Muscle of arm (tissue), 14 donors: ENCODE measurements around the gene ATRNL1. TPM values are rescaled to one million over a fixed set of nuclear protein-coding genes. Genes with fewer than 3 reads are reported as not detected.

ENCODE experiments used
- DNase-seq: peaks from one replicate; pipeline ENCODE4 v3.0.0-alpha.2; 2013
- long read RNA-seq, 11 donors: transcript quantifications; one replicate each; lab custom pipeline, GENCODE V29; 2026
- polyA plus RNA-seq, 12 donors: library from polyadenylated mRNA; unstranded; fragments of 120-200 nt; gene quantifications; one replicate each; pipeline ENCODE4 v1.2.1, GENCODE V29; 2013; ENCODE audit not compliant: insufficient read length in 12 of 12

ATRNL1 gene, protein sequence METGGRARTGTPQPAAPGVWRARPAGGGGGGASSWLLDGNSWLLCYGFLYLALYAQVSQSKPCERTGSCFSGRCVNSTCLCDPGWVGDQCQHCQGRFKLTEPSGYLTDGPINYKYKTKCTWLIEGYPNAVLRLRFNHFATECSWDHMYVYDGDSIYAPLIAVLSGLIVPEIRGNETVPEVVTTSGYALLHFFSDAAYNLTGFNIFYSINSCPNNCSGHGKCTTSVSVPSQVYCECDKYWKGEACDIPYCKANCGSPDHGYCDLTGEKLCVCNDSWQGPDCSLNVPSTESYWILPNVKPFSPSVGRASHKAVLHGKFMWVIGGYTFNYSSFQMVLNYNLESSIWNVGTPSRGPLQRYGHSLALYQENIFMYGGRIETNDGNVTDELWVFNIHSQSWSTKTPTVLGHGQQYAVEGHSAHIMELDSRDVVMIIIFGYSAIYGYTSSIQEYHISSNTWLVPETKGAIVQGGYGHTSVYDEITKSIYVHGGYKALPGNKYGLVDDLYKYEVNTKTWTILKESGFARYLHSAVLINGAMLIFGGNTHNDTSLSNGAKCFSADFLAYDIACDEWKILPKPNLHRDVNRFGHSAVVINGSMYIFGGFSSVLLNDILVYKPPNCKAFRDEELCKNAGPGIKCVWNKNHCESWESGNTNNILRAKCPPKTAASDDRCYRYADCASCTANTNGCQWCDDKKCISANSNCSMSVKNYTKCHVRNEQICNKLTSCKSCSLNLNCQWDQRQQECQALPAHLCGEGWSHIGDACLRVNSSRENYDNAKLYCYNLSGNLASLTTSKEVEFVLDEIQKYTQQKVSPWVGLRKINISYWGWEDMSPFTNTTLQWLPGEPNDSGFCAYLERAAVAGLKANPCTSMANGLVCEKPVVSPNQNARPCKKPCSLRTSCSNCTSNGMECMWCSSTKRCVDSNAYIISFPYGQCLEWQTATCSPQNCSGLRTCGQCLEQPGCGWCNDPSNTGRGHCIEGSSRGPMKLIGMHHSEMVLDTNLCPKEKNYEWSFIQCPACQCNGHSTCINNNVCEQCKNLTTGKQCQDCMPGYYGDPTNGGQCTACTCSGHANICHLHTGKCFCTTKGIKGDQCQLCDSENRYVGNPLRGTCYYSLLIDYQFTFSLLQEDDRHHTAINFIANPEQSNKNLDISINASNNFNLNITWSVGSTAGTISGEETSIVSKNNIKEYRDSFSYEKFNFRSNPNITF (N-terminal part only)
- polyA plus RNA-seq: 1 to 10 TPM in 7 of 12 donors, under 1 TPM in 3, not detected in 2; 0.73 to 4.1 (median 1.2) TPM
- long read RNA-seq, donor 1, full-length matches to known transcripts: 2 of 2 reads
- long read RNA-seq, donor 1, partial matches to known transcripts: 0 of 2 reads
- long read RNA-seq, donor 1, other reads (novel, unspliced or antisense): 0 of 2 reads
- long read RNA-seq, donor 2: 0 reads
- long read RNA-seq, donor 3: 0 reads
- long read RNA-seq, donor 4: 0 reads
- long read RNA-seq, donor 5: 0 reads
- long read RNA-seq, donor 6: 0 reads
- long read RNA-seq, donor 7: 0 reads
- long read RNA-seq, donor 8, partial matches to known transcripts: 0 of 1 reads
- long read RNA-seq, donor 8, other reads (novel, unspliced or antisense): 0 of 1 reads
- long read RNA-seq, donor 9: 0 reads
- long read RNA-seq, donor 10, partial matches to known transcripts: 0 of 1 reads
- long read RNA-seq, donor 10, other reads (novel, unspliced or antisense): 0 of 1 reads
- long read RNA-seq, donor 11: 0 reads

DNA sequence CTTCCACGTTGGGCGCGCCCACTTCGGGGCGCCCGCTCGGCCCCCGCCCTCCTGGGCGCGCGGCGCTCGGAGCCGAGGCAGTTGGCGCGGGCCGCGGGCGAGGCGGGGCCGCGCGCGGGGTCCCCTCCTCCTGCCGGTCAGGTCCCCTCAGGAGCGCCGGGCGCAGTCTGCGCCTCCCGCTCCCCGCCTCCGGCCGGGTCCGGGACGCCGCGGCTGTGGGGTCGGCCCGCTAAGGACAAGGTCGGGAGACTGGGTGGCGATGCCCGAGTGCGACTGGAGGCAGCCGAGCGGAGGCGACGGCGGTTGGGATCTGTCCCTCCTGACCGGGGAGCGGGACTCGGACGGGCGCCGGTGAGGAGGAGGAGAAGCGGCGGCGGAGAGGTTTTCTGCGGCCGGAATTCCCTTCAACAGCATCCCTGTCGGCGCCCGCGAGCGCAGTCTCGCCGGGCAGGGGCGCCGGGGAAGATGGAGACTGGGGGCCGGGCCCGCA is at the start of gene ATRNL1:
Gene ATRNL1, plus strand, starts transcription at position 80 of the 490 bp plus-strand sequence. Its CDS starts 386 bp downstream, at position 466.
- peak; percentile 28 for DNase-seq

DNA sequence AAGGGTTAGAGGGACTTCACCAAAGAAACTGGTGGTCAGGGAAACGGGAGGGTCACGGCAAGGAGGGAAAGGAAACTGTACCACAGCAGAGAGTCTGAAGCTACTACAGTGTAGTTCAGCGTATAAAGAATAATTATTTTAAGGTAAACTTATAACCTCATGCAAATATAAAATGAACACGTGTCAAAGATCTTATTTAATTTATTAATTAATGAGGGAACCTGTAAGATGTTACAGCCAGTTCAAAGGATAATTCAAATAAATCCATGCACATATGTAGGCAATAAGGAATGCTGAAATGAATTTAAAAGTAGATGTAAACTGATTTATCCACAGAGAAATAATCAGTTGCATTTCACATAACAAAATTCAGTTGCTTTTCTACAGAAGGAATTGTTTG is 49.4 kb upstream of the ATRNL1 start:
- no peak for DNase-seq

DNA sequence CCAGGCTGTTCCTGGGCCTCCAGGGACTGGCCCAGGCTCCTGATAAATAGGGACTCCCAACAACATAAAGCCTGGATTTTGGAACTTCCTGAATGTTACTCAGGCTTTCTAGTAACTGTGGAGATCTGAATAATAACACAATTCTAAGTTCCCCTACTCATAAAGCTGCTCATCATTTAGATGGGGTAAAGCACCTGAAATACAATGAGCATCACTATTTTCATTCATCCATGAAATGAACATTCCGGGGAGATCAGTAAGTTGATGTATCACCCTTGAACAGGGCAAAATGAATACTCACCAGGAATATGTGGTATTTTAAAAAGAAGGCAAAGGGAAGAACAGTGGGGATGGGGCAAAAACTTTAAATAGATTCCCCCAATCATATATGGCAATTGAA is 48.3 kb upstream of the ATRNL1 start:
- DNase-seq: no peak

DNA sequence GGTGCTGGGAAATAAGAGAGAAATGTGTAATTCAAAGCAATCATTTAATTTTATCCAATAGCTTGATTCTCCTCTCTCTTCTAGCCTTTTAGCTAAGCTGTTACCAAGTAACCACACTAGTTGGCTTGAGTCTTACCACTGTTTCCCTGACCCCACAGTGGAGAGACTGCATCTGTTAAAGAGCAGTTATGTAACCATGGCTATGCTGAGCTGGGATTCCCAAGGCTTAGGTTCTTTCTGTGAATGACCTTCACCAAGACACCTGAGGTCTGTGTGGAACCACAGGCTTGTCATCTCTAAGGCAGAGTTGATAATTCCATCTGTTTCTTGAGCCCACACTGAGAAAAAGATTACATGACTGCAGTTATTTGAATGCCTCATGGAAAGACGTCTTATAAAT is 47.7 kb upstream of the ATRNL1 start:
- no peak for DNase-seq

DNA sequence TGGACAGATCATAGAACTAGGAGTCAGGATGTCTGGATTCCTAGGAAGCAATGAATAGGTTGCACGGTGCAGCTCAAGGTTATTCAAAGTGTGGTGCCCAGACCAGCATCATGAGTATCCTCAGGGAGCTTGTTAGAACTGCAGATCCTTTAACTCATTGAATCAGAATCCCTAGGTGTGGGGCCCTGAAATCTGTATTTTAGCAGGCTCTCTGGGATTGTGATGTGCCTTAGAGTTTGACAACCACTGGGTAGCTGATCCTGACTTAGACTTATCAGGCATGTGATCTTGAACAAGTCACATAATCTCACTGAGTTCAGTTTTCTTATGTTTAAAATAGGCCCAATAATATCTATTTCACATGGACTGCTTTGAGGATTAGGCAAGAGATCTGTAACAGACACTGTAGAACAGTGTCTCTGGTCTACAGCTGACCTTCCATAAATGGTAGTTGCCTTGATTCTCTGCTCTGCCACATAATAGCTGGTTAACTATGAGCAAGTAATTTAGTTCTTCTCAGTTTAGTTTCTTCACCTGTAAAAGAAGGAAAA is 46.4 kb upstream of the ATRNL1 start:
- DNase-seq: no peak

DNA sequence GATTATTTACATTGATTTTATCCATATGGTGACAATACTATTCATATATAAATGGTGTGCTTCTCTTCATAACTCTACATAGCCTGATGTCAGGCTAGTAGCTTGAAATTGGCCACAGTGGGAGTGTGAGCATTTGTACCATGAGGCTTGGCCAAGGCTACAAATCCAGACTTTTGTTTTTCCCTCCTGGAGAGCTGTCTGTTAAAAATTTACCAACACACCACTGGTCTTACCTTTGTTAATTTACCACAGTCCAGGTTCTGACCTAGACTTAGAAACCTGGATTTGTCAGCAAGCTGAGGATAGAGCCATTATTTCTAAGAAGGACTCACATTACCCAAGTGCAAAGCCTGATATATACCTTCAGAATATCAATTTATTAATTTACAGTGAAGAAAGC is 45.5 kb upstream of the ATRNL1 start:
- no peak for DNase-seq

DNA sequence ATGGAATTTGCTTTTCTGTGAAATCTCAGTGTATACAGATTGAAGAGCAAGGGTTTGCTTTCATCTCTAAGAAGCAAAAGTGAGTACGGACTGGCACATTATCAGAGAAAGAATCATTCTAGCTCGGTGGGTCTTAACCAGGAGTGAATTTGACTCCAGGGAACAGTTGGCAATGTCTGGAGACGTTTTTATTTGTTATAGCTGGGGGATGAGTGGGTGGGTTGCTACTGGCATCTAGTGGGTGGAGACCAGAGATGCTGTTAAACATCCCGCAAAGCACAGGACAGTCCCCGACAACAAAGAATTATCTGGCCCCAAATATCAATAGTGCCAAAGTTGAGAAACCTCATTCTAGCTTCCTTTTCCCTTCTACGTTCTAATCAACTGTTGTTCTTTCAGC is 43.8 kb upstream of the ATRNL1 start:
- DNase-seq: no peak

DNA sequence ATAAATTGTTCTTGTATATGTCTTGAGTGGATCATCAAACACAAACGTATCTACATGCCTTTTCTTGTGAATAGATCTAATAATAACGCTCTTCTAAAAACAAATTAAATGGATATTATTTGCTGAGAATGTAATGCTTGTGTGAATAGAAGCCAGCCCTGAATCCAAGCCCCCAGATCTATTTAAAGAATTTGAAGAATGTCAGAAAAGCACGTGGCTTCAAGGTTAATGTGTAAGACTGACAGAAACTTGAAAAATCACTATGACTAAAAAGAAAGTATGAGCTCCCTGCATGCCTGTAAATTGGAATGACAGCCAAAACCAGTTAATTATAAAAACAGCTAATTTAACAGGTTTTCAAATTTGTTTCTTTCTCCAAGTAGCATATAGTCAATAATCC is 43.2 kb upstream of the ATRNL1 start:
- DNase-seq: no peak

DNA sequence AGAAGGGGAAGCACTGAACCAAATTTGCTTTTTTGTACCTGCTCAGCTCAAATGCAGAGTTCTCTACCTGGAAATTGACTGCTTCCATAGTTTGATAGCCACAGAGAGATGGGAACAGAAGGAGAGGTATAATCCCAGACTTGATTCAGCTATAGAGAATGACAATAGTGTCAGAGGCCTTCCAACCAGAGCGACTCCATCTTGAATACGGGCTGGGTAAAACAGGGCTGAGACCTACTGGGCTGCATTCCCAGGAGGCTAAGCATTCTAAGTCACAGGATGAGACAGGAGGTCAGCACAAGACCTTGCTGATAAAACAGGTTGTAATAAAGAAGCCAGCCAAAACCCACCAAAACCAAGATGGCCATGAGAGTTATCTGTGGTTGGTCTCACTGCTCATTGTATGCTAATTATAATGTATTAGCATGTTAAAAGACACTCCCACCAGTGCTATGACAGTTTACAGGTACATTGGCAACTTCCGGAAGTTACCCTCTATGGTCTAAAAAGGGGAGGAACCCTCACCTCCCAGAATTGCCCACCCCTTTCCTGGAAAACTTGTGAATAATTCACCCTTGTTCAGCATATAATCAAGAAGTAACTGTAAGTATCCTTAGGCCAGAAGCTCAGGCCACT is 42.7 kb upstream of the ATRNL1 start:
- DNase-seq: no peak

DNA sequence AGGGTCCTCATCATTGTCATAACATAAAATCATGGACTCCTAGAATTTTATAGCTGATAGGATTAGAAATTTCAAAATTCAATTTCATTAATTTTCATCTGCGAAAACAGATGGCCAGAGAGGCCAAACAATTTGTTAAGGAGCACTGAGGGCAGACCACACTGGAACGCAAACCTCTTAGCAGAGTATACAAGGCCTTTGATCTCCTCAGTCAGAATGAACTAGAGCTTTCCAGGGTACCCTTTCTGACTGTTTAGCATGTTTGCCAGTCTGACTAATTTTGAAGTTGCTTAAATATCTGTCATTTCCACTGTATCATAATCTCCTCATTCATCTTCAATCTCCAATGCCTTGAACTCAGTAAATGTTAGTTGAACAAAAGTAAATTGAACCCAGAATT is 41.9 kb upstream of the ATRNL1 start:
- DNase-seq: no peak

DNA sequence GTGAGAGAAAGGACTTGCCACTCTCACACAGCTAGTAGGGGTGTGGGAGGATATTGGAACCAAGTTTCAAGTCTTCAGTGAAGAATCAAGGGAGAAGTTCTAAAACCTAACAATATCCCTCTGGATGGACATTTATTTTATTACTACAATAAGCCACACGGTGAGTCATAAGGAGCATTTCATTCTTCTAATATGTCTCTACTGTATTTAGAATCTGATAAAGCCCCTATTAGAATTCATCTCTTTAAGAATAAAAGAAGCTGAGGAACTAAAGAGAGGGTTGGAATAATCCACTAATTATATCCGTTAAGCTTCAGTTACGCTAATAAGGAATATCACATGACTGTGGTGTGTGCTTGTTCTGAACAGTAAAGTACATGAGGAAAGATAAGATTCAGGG is 40.9 kb upstream of the ATRNL1 start:
- no peak for DNase-seq

DNA sequence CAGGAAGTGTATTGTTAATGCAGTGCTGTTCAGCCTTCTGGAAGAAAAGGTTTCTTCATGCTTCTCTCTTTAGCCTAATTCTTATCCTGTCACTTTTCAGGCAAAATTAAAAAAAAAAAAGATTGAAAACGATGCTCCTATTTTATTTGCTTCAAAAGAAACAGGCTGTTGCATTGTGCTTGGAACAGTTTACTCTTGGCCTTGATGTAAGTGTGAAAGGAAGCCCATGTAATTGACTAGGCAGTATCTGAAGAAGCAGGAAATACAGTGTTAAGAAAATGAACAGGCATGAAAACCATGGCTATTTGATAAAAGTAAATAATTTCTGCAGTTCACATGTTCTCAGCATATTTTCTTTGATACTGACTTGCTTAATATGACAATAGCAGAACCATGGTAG is 40.4 kb upstream of the ATRNL1 start:
- DNase-seq: no peak

DNA sequence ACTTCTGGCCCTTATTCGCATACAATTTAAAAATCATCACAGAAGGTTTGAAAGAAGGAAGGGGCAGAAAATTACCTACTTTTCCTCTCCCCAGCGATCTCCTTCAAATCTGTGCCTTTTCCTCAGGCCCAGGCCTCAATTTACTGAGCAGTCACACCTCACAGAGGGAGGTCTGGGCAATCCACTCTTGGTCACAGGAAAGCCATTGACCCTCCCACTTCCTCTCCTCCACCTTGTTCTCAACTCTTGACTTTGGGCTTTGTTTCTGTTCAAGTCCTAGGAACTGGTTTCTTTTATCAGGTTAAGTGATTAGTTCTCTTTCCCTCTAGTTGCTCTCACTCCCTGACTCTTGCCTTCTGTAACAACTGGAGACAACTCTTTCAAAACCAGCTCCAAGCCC is 37.0 kb upstream of the ATRNL1 start:
- DNase-seq: no peak

DNA sequence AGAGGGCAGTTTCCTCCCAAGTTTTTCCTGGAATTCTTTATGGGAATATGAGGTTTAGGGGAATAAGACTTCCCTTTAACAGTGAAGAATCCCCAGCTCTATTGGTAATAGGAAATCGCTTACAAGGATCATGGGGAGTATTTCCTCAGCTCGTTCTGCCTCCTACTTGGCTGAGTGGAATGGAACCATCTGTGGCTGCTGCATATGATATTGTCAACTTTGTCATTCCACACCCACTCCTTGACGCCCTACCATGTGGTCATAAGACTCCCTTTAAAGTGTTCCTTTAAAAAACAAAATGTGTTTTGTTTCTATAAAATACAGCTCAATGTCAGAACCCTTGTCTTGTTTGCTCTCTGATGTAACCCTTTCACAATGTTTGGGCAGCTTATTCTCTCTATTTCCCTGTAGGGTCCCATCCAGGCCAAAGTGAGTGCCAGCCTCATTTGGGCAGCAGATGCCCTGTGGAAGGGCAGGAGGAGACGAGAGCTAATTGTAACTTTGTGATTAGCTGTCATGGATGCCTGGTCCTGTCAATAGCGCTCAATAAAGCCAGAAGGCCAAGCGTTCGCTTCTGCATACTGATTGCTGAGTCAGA is 33.8 kb upstream of the ATRNL1 start:
- DNase-seq: no peak

DNA sequence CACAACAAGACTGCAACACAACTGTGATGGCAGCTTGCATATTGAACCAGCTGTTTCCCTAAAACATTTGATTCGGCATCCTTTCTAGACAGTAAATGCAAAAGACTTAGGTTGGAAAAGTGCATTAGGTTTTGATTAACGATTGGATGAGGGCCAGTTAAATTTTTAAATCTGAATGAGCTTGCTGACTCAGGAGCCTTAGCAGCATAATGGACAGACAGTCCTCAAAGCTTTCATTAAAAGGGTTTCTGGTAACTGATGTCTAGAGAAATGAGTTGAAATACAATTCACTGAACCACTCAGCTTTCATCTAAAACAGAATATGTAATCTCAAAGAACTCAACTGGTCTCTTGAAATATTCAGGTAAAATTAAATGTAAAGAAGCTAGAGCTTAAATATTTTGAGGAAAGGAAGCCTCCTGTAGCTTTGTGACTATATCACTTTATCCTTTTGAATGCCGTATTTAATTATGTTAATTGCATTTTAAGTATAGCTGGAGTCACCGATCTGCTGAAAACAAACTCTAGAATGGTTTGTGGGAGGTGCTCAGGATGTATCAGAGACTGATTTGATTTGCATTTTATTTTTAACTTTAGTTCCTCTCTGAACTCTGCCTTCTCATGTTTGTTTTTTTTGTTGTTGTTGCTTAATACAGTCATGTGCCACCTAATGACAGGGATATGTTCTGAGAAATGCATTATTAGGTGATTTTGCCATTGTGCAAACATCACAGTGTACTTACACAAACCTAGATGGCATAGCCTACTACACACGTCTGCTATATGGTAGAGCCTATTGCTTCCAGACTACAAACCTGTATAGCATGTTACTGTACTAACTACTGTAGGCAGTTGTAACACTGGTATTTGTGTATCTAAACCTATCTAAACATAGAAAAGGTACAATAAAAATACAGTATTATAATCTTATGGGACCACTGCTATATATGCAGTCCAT is 29.2 kb upstream of the ATRNL1 start:
- DNase-seq: peak; percentile 15

DNA sequence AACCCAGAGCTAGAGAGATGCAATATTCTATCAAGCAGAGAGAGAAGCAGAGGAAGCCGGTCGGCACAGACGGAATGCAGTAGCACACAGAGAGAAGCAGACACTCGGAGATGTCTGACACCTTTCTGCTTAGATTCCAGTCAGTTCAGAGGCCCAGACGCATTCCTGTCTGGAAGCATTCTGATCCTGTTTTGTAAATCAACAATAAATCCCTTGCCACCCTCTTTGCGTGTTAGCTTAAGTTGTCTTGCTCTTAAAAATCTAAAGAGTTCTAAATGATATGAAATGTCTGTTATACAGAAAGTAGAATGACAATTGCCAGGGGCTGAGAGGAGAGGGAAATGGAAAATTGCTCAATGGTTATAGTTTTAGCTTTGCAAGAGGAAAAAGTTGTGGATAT is 27.4 kb upstream of the ATRNL1 start:
- DNase-seq: no peak

DNA sequence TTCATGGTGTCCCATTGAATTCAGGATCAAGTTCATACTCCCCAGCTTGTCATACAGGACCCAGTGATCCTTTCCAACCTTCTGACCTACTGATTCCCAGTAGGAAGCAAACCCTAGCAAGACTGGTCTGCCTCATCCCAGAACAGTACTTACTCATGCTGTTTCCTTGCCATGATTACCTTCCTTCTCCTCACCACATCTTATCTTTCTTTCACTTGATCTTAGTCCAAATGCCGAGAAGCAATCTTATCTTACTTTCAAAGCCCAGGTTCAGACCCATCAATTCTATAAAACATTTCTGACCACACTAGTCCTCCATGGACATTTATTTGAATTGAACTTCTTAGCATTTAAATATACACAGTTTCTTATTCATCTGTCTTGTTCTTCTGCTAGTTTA is 26.6 kb upstream of the ATRNL1 start:
- no peak for DNase-seq

DNA sequence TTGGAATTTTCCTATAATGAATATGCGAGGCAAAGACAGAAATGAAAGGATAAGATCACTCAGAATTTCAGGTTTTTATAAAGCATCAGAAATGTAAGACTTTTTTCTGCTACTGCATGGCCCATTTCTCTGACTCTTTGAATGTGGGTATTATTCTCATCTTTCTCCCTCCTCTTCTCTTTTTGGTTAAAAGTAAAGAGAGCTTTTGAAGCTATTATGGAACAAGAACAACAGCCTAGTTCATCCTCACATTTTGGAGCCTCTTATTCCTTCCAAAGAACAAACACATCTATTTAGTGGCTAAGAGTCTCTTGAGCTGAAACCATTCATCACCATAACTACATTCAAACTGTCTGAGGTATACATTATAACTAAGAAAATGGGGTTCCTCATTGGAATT is 19.4 kb upstream of the ATRNL1 start:
- no peak for DNase-seq

DNA sequence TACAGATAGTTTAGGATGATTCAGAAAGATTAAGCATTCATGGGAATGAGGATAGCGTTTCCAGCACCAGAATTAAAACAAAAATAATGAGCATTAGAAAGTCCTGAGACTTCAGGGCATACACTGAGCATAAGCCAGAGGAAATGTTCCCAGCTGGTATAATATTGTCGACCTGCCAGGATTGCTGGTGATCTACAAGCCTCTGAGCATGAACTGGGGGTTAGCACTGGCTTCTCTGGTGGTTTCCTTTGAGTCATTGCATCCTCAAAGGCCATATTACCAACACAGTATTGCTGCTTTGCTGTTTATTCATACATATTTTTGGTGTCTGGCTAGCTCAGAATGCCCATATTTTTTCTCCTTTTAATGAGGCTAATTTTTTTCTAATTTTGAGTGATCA is 10.7 kb upstream of the ATRNL1 start:
- no peak for DNase-seq
